ENCODE data around the gene ANOS1.

GRCh38 chrX:8647176-8647575 is 84.8 kb downstream of the ANOS1 start:
- TF ChIP-seq CTCF (IDR thresholded peaks at IDR 0.05; ENCODE audit: insufficient read depth, low read length) (no peak), REST (IDR thresholded peaks at IDR 0.05; ENCODE audit: insufficient replicate concordance, low read depth) (no peak), POLR2AphosphoS5 (IDR thresholded peaks at IDR 0.05; ENCODE audit: low read depth) (no peak), SPI1 (IDR thresholded peaks at IDR 0.05; ENCODE audit: borderline replicate concordance, low read depth) (no peak)
